VCaP (cell line): ENCODE data around the gene LTBP2.

Experiments
- H3K27ac ChIP-seq: fragments of 450-650 bp; 2 replicates; pipeline ENCODE4 v1.5.1; 2017
- CTCF ChIP-seq: fragments of 450-650 bp; conservative IDR thresholded peaks from 2 replicates; pipeline ENCODE4 v1.5.1; 2017; ENCODE audit warnings: mild to moderate bottlenecking, moderate library complexity

The LTBP2 gene

GRCh38 chr14:74568911-74569310, 43.1 kb downstream of the LTBP2 start:
- no peak overlapping the region for H3K27ac ChIP-seq

GRCh38 chr14:74568380-74568649, 43.7 kb downstream of the LTBP2 start:
- H3K27ac ChIP-seq, result no peak overlapping the region
- TF ChIP-seq CTCF, result no peak

More at GRCh38 chr14:74568911-74569310, 43.1 kb downstream of the LTBP2 start:
- TF ChIP-seq CTCF, result no peak

GRCh38 chr14:74567646-74568379, 44.2 kb downstream of the LTBP2 start:
- no peak overlapping the region for H3K27ac ChIP-seq
- no peak for TF ChIP-seq CTCF

GRCh38 chr14:74567219-74567618, 44.8 kb downstream of the LTBP2 start:
- TF ChIP-seq CTCF, result no peak
- no peak overlapping the region for H3K27ac ChIP-seq

- no peak for TF ChIP-seq CTCF
- H3K27ac ChIP-seq, result no peak overlapping the region
Measured at GRCh38 chr14:74566174-74567141, 45.6 kb downstream of the LTBP2 start.

GRCh38 chr14:74563586-74564159, 48.4 kb downstream of the LTBP2 start:
- TF ChIP-seq CTCF, result no peak
- no peak overlapping the region for H3K27ac ChIP-seq

- no peak overlapping the region for H3K27ac ChIP-seq
- TF ChIP-seq CTCF, result no peak
Measured at GRCh38 chr14:74563233-74563585, 48.8 kb downstream of the LTBP2 start.
